GM18517 (cell line): ENCODE measurements around the gene SFXN5.
"Not testable (repeated sequence)": the region's sequence is repeated elsewhere in the genome, so short reads cannot be mapped to it uniquely, and the experiment has no call there.

ENCODE experiments used
- ATAC-seq: cut with Tn5 transposase; IDR thresholded peaks from one replicate; pipeline ENCODE4 v1.9.1; 2021; ENCODE audit warnings: mild to moderate bottlenecking, moderate library complexity; ENCODE audit not compliant: unreplicated experiment

SFXN5 gene

GRCh38 chr2:72914589-72915319, 156.8 kb downstream of the SFXN5 start:
- no peak for ATAC-seq

- ATAC-seq, result no peak
Measured at GRCh38 chr2:72914206-72914559, 157.3 kb downstream of the SFXN5 start.

- ATAC-seq, result no peak
Measured at GRCh38 chr2:72913486-72914205, 157.9 kb downstream of the SFXN5 start.

GRCh38 chr2:72911256-72911655, 160.3 kb downstream of the SFXN5 start:
- ATAC-seq, result no peak

GRCh38 chr2:72908741-72909140, 162.8 kb downstream of the SFXN5 start:
- no peak for ATAC-seq

DNA sequence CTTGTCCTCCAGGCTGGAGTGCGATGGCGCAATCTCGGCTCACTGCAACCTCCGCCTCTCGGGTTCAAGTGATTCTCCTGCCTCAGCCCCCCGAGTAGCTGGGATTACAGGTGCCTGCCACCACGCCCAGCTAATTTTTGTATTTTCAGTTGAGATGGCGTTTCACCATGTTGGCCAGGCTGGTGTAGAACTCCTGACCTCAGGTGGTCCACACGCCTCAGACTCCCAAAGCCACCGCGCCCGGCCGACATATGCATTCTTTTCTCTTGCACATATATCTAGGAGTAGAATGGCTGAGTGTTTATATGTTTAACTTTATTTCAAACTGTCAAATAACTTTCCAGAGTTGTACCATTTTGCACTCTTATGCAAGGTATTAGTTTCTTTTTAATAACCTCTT, 164.1 kb downstream of the SFXN5 start:
- ATAC-seq, result not testable (repeated sequence)

- ATAC-seq, result no peak
Measured at GRCh38 chr2:72901426-72901825, 170.1 kb downstream of the SFXN5 start.

DNA sequence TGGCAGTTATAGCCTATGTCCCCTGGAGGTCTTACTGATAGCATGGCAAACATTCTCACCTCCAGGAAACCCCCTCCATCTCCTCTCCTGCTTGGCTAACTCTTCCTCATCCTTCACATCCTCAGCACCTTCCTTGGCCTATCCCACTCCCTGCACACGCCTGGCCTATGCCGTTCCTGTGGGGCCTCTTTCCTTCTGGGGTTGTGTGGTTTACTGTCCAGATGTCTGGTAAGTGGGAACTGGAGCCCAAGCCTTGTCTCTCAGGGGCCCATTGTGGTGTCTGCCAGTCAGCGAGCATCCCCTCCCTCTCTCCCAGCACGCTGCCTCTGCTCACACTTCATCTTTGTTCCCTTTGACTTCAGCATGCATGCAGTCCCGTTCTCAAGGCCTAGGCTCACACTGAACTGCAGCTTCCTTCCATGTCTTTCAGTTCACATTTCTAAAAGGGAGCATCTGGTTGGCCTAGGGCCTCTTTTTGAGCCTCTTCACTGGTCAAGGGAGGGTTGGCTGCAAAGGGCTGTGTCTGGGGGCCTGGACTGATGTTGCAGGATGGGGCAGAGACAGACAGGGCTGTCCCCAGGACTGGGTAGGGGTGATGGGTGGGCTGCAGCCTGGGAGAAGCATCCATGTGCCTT, 171.2 kb downstream of the SFXN5 start:
- ATAC-seq, result no peak

- no peak for ATAC-seq
Measured at GRCh38 chr2:72898585-72898906, 173.0 kb downstream of the SFXN5 start.

- no peak for ATAC-seq
Measured at GRCh38 chr2:72897785-72898584, 173.5 kb downstream of the SFXN5 start.

GRCh38 chr2:72896446-72896845, 175.1 kb downstream of the SFXN5 start:
- ATAC-seq, result no peak

DNA sequence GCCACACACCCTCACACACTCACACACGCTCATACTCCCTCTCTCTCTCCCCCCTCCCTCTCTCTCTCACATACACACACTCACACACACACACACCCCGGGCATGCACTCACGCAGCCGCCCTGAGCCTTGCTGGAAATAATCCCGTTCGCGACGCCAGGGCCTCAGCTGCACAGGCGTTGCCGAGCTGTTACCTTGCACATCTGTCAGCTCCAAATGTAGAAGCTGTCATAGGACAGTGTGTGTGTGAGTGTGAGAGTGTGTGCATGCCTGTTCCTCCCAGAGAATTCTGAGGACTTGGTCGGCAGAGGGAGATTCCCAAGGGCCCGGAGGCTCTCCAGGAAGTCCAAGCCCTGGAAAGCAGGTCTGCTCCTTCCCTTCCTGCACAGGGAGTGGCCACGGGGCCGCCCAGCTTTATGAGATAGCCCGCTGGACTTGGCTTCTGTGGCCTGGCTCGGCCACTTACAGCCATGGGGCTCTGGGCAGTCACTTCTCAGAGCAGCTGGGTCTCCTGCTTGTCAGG, 175.7 kb downstream of the SFXN5 start:
- ATAC-seq, result no peak

- ATAC-seq, result no peak
Measured at GRCh38 chr2:72895154-72895553, 176.4 kb downstream of the SFXN5 start.

DNA sequence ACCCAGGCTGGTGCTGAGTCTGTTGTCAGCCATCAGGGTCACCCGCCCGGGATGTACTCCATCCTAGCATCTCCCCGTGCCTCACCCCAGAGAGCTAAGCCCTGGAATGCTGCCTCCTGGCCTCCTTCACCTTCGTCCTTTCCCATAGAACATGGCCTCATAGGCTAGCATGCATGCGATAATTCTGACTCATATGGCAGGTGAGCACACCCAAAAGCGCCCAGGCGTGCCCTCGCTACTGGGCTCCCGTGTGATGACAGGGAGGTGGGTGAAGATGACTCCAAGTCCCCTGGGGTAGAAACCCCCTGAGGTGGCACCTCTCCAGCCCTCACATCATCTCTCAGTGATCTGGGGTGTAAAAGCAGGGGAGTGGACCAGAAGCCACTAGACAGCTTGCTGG, 177.0 kb downstream of the SFXN5 start:
- no peak for ATAC-seq

- ATAC-seq, result peak; percentile 68
Measured at GRCh38 chr2:72893594-72894319, 177.8 kb downstream of the SFXN5 start.

- ATAC-seq, result peak; percentile 67
Measured at GRCh38 chr2:72892506-72893173, 178.9 kb downstream of the SFXN5 start.
